ENCODE results near the gene TJP1.

GRCh38 chr15:29686445-29687203 lies 135.6 kb downstream of the TJP1 start:
- TF ChIP-seq ZC3H10 (CRISPR knock-in tag; IDR thresholded peaks at IDR 0.05) (no peak), ZNF8 (CRISPR knock-in tag; IDR thresholded peaks at IDR 0.05) (no peak), CSDC2 (CRISPR knock-in tag; IDR thresholded peaks at IDR 0.05) (no peak), ZNF70 (CRISPR knock-in tag; IDR thresholded peaks at IDR 0.05) (no peak), TSHZ2 (CRISPR knock-in tag; IDR thresholded peaks at IDR 0.05) (no peak), ESRRG (CRISPR knock-in tag; IDR thresholded peaks at IDR 0.05) (no peak), PATZ1 (CRISPR knock-in tag; IDR thresholded peaks at IDR 0.05; ENCODE audit: borderline replicate concordance) (no peak), ISL1 (CRISPR knock-in tag; IDR thresholded peaks at IDR 0.05) (no peak), CREB5 (CRISPR knock-in tag; IDR thresholded peaks at IDR 0.05; ENCODE audit: low read depth) (no peak), RARB (CRISPR knock-in tag; IDR thresholded peaks at IDR 0.05) (no peak), ARNTL (CRISPR knock-in tag; IDR thresholded peaks at IDR 0.05; ENCODE audit: borderline replicate concordance, low read depth) (no peak)
